GM23338 (cell line): ENCODE measurements around the gene GVQW3.

ENCODE experiments used
- CREB1 ChIP-seq: fragments of 250-450 bp; sonication (Bioruptor Pico); IDR thresholded peaks from 2 replicates; pipeline ENCODE4 v1.5.0; 2020; ENCODE audit warnings: low read depth, mild to moderate bottlenecking, moderate library complexity
- CTCF ChIP-seq, 2 experiments: fragments of 200-600 bp in 1 of 2; sonication (generic) in 1 of 2; conservative IDR thresholded peaks; 2 replicates each; pipeline versions ENCODE4 v1.5.1 to v1.6.1; 2016 to 2017; ENCODE audit warnings: antibody characterized with exemption in 2 of 2, low read depth in 2 of 2, mild to moderate bottlenecking in 2 of 2, moderate library complexity in 1 of 2
- EZH2 ChIP-seq: fragments of 200-600 bp; sonication (generic); IDR thresholded peaks from one replicate; pipeline ENCODE4 v1.8.0; 2017; ENCODE audit warnings: antibody characterized with exemption, mild to moderate bottlenecking, low read depth; ENCODE audit not compliant: unreplicated experiment
- POLR2AphosphoS5 ChIP-seq: IDR thresholded peaks from 2 replicates; pipeline ENCODE4 v1.6.1; 2016; ENCODE audit warnings: antibody characterized with exemption, low read depth
- REST ChIP-seq: IDR thresholded peaks from one replicate; pipeline ENCODE4 v1.6.1; 2018; ENCODE audit warnings: antibody characterized with exemption; ENCODE audit not compliant: unreplicated experiment
- STAT1 ChIP-seq: IDR thresholded peaks from one replicate; pipeline ENCODE4 v1.6.1; 2016; ENCODE audit warnings: antibody characterized with exemption; ENCODE audit not compliant: unreplicated experiment

DNA sequence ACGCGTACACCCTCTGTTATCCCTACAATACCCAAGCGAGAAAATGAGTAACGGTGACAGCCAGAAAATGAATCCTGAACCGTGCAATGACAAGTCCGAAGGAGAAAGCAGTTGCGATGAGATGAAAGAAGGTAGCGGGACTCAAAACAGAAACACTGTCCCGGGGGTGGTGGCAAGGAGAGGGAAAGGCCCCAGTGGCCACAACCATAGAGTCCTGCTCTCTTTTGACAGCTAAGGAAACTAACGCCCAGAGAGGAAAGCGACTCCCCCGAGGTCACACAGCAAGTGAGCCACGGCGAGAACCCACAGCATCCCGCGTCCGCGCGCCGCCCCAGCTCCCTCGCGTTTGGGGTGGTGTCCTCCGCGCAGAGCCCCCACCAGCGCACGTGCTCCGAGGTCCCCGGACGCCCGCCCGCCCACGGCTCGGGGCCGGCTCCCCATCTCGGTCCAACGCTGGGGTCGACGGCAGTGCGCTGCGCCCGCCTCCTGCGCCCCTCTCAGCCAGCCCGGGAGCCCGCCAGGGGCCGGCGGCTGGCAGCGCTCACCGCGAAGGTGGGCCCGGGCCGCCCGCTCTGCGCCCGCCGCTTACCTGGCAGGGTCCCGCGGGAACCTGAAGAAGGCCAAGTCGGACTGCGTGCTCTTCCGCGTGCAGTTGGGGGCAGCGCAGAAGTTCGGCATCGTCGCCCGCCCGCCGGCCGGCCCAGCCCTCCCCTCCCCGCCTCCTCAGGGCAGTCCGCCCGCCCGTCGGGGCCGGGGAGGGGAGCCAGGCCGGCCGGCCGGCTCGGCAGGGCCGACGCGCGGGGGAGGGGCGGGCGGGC is 755 bp upstream of the GVQW3 start:
- TF ChIP-seq EZH2: no peak
- TF ChIP-seq CTCF (conservative IDR thresholded peaks at IDR 0.05; ENCODE audit: low read depth in 2 of 2): no peak
- no peak for TF ChIP-seq REST
- TF ChIP-seq POLR2AphosphoS5: no peak
- TF ChIP-seq CREB1 (CRISPR knock-in tag): no peak
- no peak for TF ChIP-seq STAT1
